Activated T-helper 17 cell treated with anti-CD3 and anti-CD28 coated beads, Interleukin-2, amount 50 U/mL, for 72 hours (primary cell): ENCODE measurements around the gene TM4SF20. TPM values are rescaled to one million over a fixed set of nuclear protein-coding genes. Genes with fewer than 3 reads are reported as not detected.
A peak's percentile ranks its signal among the peaks of the same experiment; 100 is the strongest.
"Not testable (repeated sequence)": the region's sequence is repeated elsewhere in the genome, so short reads cannot be mapped to it uniquely, and the experiment has no call there.

Source experiments
- ATAC-seq: fragments of 150-1000 bp; cut with Tn5 transposase; replicated peaks from 2 replicates; pipeline ENCODE4 v1.10.0; 2021; ENCODE audit warnings: mild to moderate bottlenecking, moderate library complexity
- H3K27ac Mint-ChIP-seq: one replicate; pipeline ENCODE4 v1.8.0; 2022; ENCODE audit warnings: mixed read lengths
- H3K27me3 Mint-ChIP-seq: one replicate; pipeline ENCODE4 v1.8.0; 2022; ENCODE audit warnings: mixed read lengths
- H3K36me3 Mint-ChIP-seq: one replicate; pipeline ENCODE4 v1.8.0; 2022; ENCODE audit warnings: low read depth, mild to moderate bottlenecking, mixed read lengths
- H3K4me1 Mint-ChIP-seq: one replicate; pipeline ENCODE4 v1.8.0; 2022; ENCODE audit warnings: mixed read lengths
- H3K4me3 Mint-ChIP-seq: one replicate; pipeline ENCODE4 v1.8.0; 2022; ENCODE audit warnings: mild to moderate bottlenecking, mixed read lengths
- H3K9me3 Mint-ChIP-seq: one replicate; pipeline ENCODE4 v1.8.0; 2022; ENCODE audit warnings: mixed read lengths
- total RNA-seq, 2 donors: library from RNA; stranded (reverse); gene quantifications; one replicate each; pipeline ENCODE4 v1.2.3, GENCODE V29; 2022

Gene TM4SF20
- total RNA-seq, 2 donors from 2014 or later = not detected

DNA sequence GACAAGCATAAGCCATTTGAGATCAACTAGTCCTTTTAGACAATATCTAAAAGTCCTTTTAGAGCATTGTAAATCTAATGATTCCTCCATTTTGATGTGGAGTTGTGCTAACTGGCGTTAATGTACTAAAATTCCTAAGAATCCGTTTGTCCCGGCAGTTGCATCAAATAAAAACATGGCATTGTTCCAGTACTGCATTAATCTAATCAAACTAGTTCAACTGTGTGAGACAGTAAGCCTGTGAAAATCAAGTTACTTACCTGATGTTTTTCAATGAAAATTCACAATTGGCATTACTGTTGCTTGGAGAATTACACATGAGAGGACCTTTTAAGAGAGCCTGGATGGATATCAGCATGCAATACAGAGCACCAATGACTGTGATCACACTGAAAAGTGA is 13.3 kb downstream of the TM4SF20 start:
- no peak for ATAC-seq
- H3K36me3 Mint-ChIP-seq = peaks cover 2% of the 10 kb centered on the region

DNA sequence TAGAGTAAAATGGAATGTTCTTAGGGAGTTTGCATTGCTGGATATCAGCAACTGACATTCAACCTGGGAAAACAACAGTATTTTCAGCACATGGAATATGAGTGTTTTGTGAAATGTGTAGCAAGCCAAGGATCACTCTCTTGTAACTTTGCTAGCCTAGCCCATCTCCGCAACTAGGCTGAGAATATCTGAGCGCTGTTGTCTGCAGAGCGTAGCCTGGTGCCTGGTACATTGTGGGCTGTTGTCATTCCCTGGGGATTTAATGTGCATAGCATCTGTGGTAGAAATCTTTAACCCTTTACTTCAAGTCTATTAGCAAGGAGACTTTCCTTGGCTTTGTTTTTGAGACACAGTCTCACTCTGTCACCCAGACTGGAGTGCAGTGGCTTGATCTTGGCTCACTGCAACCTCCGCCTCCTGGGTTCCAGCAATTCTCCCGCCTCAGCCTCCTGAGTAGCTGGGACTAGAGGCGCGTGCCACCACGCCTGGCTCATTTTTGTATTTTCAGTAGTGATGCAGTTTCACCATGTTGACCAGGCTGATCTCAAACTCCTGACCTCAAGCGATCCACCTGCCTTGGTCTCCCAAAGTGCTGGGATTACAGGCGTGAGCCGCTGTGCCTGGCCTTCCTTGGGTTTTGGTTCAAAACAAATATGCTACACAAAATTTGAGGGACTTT is 14.4 kb downstream of the TM4SF20 start:
- peaks cover 12% of the 10 kb centered on the region for H3K36me3 Mint-ChIP-seq
- not testable (repeated sequence) for H3K27ac Mint-ChIP-seq, H3K9me3 Mint-ChIP-seq, ATAC-seq, H3K4me1 Mint-ChIP-seq, H3K4me3 Mint-ChIP-seq, H3K27me3 Mint-ChIP-seq

More for the DNA sequence above, 13.3 kb downstream of the TM4SF20 start:
- Mint-ChIP-seq H3K9me3 (no peaks in the 10 kb centered on the region), H3K4me3 (no peak overlapping the region), H3K4me1 (peaks cover 8% of the 10 kb centered on the region), H3K27ac (no peak overlapping the region), H3K27me3 (no peaks in the 10 kb centered on the region)

DNA sequence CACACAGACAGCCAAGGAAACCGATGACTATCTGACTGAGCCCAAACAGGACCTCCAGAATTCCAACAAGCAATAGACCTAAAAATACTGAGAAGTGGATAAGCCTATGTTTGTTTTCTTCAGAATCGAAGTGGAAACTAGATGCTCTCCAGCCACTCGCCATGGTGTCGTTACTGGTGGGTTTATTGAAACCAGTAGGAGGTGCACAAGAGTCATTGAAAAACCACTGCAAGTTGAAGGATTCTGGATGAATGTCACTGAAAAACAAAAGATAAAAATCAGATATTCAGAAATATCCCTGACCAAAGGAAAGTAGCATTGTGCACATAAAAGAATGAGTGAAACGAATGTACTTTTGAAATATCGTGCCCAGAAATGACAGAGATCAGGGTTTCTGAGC is 15.3 kb downstream of the TM4SF20 start:
- peak; percentile 24 for ATAC-seq
- Mint-ChIP-seq H3K27me3 (no peaks in the 10 kb centered on the region), H3K27ac (no peak overlapping the region), H3K4me1 (peaks cover 6% of the 10 kb centered on the region), H3K9me3 (no peaks in the 10 kb centered on the region), H3K36me3 (peaks cover 22% of the 10 kb centered on the region), H3K4me3 (no peak overlapping the region)

DNA sequence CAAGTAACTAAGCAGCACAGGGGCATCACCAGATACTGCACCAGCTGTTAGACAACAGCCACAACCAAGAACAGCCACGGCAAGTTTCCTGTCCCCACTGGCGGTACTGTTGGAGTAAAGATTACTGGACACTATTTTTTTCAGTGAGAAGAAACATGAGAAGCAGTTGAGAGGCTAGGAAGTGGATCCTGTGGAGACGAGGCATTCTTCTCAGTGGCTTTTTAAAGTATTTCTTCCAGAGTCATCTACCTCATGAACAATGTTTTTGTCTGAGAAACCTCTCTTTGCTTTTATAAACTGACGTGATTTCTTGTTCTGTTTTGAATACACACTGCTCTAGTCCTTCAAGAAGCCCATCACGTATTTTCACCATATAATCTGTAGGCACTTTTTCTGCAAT is 18.8 kb downstream of the TM4SF20 start:
- H3K4me3 Mint-ChIP-seq = no peak overlapping the region
- H3K36me3 Mint-ChIP-seq = peaks cover 56% of the 10 kb centered on the region
- no peaks in the 10 kb centered on the region for H3K9me3 Mint-ChIP-seq
- ATAC-seq = no peak
- peaks cover 6% of the 10 kb centered on the region for H3K4me1 Mint-ChIP-seq
- H3K27me3 Mint-ChIP-seq = no peaks in the 10 kb centered on the region
- no peak overlapping the region for H3K27ac Mint-ChIP-seq

- peak overlapping the region; percentile 58 for H3K27ac Mint-ChIP-seq
- ATAC-seq = peak; percentile 86
- peaks cover 4% of the 10 kb centered on the region for H3K4me1 Mint-ChIP-seq
- peak overlapping the region; percentile 37 for H3K4me3 Mint-ChIP-seq
- H3K9me3 Mint-ChIP-seq = no peaks in the 10 kb centered on the region
- peaks cover 83% of the 10 kb centered on the region for H3K36me3 Mint-ChIP-seq
- no peaks in the 10 kb centered on the region for H3K27me3 Mint-ChIP-seq
Measured at GRCh38 chr2:227351639-227352038, 27.5 kb downstream of the TM4SF20 start.

DNA sequence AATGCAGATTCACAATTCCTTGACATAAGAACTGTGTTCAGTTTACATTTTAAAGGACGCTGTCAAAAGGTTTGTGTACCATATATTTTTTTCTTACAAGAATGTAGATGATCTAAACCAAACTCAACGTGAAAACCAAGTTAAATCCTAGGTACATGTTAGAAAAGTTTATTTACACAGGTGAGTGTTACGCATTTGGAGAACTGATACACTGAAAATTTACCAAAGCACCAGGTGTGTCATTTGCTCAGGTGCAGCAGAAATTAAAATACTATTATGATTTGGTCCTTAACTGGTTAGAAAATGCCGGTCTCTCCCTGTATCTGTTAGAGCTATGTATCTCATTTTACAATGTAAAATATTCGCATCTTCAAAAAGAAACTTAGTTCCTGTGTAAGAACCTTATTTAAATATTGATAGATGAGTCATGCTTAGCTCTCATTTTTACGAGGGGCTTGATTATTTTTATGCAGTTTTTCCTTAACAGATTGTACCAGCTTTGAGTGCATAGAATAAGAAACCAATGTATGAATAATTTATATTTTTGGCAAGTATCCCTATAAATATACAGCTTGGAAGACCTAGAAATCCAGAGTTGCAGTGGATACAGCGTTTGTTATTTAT is 29.0 kb downstream of the TM4SF20 start:
- H3K9me3 Mint-ChIP-seq = no peaks in the 10 kb centered on the region
- no peak overlapping the region for H3K27ac Mint-ChIP-seq
- no peaks in the 10 kb centered on the region for H3K27me3 Mint-ChIP-seq
- no peak for ATAC-seq
- no peak overlapping the region for H3K4me3 Mint-ChIP-seq
- peaks cover 81% of the 10 kb centered on the region for H3K36me3 Mint-ChIP-seq
- H3K4me1 Mint-ChIP-seq = peaks cover 4% of the 10 kb centered on the region

GRCh38 chr2:227348324-227348723 is 30.8 kb downstream of the TM4SF20 start:
- no peak overlapping the region for H3K27ac Mint-ChIP-seq
- peaks cover 4% of the 10 kb centered on the region for H3K4me1 Mint-ChIP-seq
- ATAC-seq = no peak
- no peak overlapping the region for H3K4me3 Mint-ChIP-seq
- no peaks in the 10 kb centered on the region for H3K27me3 Mint-ChIP-seq
- H3K36me3 Mint-ChIP-seq = peaks cover 81% of the 10 kb centered on the region
- H3K9me3 Mint-ChIP-seq = no peaks in the 10 kb centered on the region

DNA sequence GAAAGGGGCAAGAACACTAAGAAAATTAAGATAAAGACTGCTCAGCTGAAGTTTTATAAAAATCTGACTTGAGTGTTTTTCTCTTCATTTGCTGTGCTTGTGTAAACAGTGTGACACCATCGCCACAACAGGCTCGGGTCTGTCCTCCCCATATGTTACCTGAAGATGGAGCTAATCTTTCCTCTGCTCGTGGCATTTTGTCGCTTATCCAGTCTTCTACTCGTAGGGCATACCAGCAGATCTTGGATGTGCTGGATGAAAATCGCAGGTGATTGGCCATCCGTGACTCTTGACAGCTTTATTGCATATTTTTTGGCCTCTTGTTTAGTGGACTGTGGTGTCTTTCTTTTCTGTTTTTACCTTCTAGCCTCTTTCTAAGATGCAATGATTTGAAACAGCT is 32.0 kb downstream of the TM4SF20 start:
- Mint-ChIP-seq H3K27ac (no peak overlapping the region), H3K4me3 (no peak overlapping the region), H3K27me3 (no peaks in the 10 kb centered on the region), H3K36me3 (peaks cover 88% of the 10 kb centered on the region), H3K9me3 (no peaks in the 10 kb centered on the region), H3K4me1 (peaks cover 4% of the 10 kb centered on the region)
- ATAC-seq = no peak

- peaks cover 94% of the 10 kb centered on the region for H3K36me3 Mint-ChIP-seq
- no peaks in the 10 kb centered on the region for H3K9me3 Mint-ChIP-seq
- H3K27me3 Mint-ChIP-seq = no peaks in the 10 kb centered on the region
- H3K4me1 Mint-ChIP-seq = no peaks in the 10 kb centered on the region
- no peak overlapping the region for H3K27ac Mint-ChIP-seq
- ATAC-seq = no peak
- no peak overlapping the region for H3K4me3 Mint-ChIP-seq
Measured at GRCh38 chr2:227344231-227344630, 34.9 kb downstream of the TM4SF20 start.

GRCh38 chr2:227341553-227341952 is 37.6 kb downstream of the TM4SF20 start:
- Mint-ChIP-seq H3K9me3 (no peaks in the 10 kb centered on the region), H3K27me3 (no peaks in the 10 kb centered on the region), H3K36me3 (peaks cover 80% of the 10 kb centered on the region), H3K4me3 (no peak overlapping the region), H3K4me1 (no peaks in the 10 kb centered on the region), H3K27ac (no peak overlapping the region)
- no peak for ATAC-seq

GRCh38 chr2:227340106-227340505 is 39.0 kb downstream of the TM4SF20 start:
- H3K9me3 Mint-ChIP-seq = no peaks in the 10 kb centered on the region
- no peaks in the 10 kb centered on the region for H3K27me3 Mint-ChIP-seq
- H3K27ac Mint-ChIP-seq = no peak overlapping the region
- H3K36me3 Mint-ChIP-seq = peaks cover 81% of the 10 kb centered on the region
- no peak for ATAC-seq
- H3K4me3 Mint-ChIP-seq = no peak overlapping the region
- peaks cover 7% of the 10 kb centered on the region for H3K4me1 Mint-ChIP-seq

DNA sequence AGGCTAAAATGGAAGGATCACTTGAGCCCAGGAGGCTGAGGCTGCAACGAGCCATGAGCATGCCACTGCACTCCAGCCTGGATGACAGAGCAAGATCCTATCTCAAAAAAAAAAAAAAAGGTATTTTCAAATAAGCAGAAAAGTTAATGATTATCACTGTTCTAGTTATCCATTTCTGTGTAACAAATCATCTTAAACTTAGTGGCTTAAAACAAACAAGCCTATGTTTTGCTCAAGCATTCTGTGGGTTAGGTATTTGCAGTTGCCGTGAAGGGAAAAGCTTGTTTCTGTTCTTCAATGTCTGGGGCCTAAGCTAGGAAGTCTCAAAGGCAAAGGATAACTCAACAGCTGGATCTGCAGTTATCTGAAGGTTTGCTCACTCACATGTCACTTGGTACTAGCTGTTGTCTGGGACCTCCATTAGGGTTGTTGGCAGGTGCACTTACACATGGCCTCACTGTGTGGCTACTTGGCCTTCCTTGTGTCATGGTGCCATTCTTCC is 40.0 kb downstream of the TM4SF20 start:
- Mint-ChIP-seq H3K36me3 (peaks cover 83% of the 10 kb centered on the region), H3K27me3 (no peaks in the 10 kb centered on the region), H3K4me1 (peaks cover 7% of the 10 kb centered on the region), H3K9me3 (no peaks in the 10 kb centered on the region), H3K4me3 (no peak overlapping the region), H3K27ac (no peak overlapping the region)
- ATAC-seq = no peak

- Mint-ChIP-seq H3K4me3 (no peak overlapping the region), H3K4me1 (peaks cover 11% of the 10 kb centered on the region), H3K27me3 (no peaks in the 10 kb centered on the region), H3K9me3 (no peaks in the 10 kb centered on the region), H3K36me3 (peaks cover 84% of the 10 kb centered on the region), H3K27ac (no peak overlapping the region)
- no peak for ATAC-seq
Measured at GRCh38 chr2:227337442-227337841, 41.7 kb downstream of the TM4SF20 start.

GRCh38 chr2:227335713-227336112 is 43.4 kb downstream of the TM4SF20 start:
- Mint-ChIP-seq H3K27me3 (no peaks in the 10 kb centered on the region), H3K4me1 (peaks cover 11% of the 10 kb centered on the region), H3K4me3 (no peak overlapping the region), H3K9me3 (no peaks in the 10 kb centered on the region), H3K36me3 (peaks cover 84% of the 10 kb centered on the region), H3K27ac (no peak overlapping the region)
- no peak for ATAC-seq

- Mint-ChIP-seq H3K36me3 (peaks cover 38% of the 10 kb centered on the region), H3K4me3 (peak overlapping the region; percentile 94), H3K4me1 (peaks cover 14% of the 10 kb centered on the region), H3K27ac (peak overlapping the region; percentile 90), H3K27me3 (peaks cover 5% of the 10 kb centered on the region), H3K9me3 (no peaks in the 10 kb centered on the region)
- no peak for ATAC-seq
Measured at GRCh38 chr2:227326783-227327182, 52.3 kb downstream of the TM4SF20 start.
